IMR-90 (cell line): ENCODE data around the gene CEACAM6. TPM values are rescaled to one million over a fixed set of nuclear protein-coding genes. Genes with fewer than 3 reads are reported as not detected.

ENCODE experiments used
- ATAC-seq: fragments of 200-7000 bp; cut with Tn5 transposase; 2 replicates; pipeline ENCODE4 v1.9.1; 2020; ENCODE audit warnings: low read depth, mild to moderate bottlenecking, moderate library complexity
- BruUV-seq: library from RNA; stranded (reverse); fragments of 400-500 nt; replicated peaks from 2 replicates; lab custom pipeline; 2021; lab: Mats Ljungman, UMichigan
- CTCF ChIA-PET: fragments of 300-600 bp; formaldehyde crosslinking; extraction: SDS; loops from one replicate; lab custom pipeline; 2021; ENCODE audit warnings: antibody characterized with exemption; lab: Yijun Ruan, JAX
- POLR2A ChIA-PET: fragments of 300-600 bp; sonication (Branson Sonifier 250); formaldehyde crosslinking; loops from one replicate; lab custom pipeline; 2022; ENCODE audit warnings: antibody characterized with exemption; ENCODE audit not compliant: unreplicated experiment; lab: Charles Lee
- DNase-seq: peaks from one replicate; pipeline ENCODE4 v3.0.0; 2013
- H2AFZ ChIP-seq: replicated peaks from 2 replicates; pipeline ENCODE3; 2013; ENCODE audit warnings: low read length, mild to moderate bottlenecking; ENCODE audit not compliant: poor library complexity
- H2AK5ac ChIP-seq: 2 replicates; pipeline ENCODE4 v1.6.1; 2013; ENCODE audit warnings: low read depth, low read length, inconsistent platforms
- H2AK9ac ChIP-seq: replicated peaks from 2 replicates; pipeline ENCODE3; 2013; ENCODE audit warnings: mild to moderate bottlenecking, low read depth, low read length, moderate library complexity; ENCODE audit not compliant: poor library complexity
- H2BK120ac ChIP-seq: 2 replicates; pipeline ENCODE4 v1.6.1; 2013; ENCODE audit warnings: low read depth, low read length, inconsistent platforms
- H2BK15ac ChIP-seq: 3 replicates; pipeline ENCODE4 v1.6.1; 2013; ENCODE audit warnings: low read depth, low read length, inconsistent platforms
- H2BK20ac ChIP-seq: 2 replicates; pipeline ENCODE4 v1.6.1; 2013; ENCODE audit warnings: low read depth, mild to moderate bottlenecking, inconsistent platforms, low read length, moderate library complexity
- H2BK5ac ChIP-seq: 2 replicates; pipeline ENCODE4 v1.6.1; 2013; ENCODE audit warnings: mild to moderate bottlenecking, low read depth, low read length, inconsistent platforms; ENCODE audit not compliant: poor library complexity, severe bottlenecking
- H3K14ac ChIP-seq: replicated peaks from 2 replicates; pipeline ENCODE4 v1.6.1; 2013; ENCODE audit warnings: low read depth, low read length, inconsistent platforms
- H3K18ac ChIP-seq: 2 replicates; pipeline ENCODE4 v1.6.1; 2013; ENCODE audit warnings: low read depth, low read length, control low read depth
- H3K23ac ChIP-seq: 2 replicates; pipeline ENCODE4 v1.6.1; 2013; ENCODE audit warnings: low read depth, low read length, inconsistent platforms
- H3K27ac ChIP-seq: 2 replicates; pipeline ENCODE4 v1.5.1; 2013; ENCODE audit warnings: mild to moderate bottlenecking, control low read depth, low read length; ENCODE audit not compliant: insufficient read depth
- H3K27me3 ChIP-seq: 2 replicates; pipeline ENCODE4 v1.6.1; 2013; ENCODE audit warnings: low read length; ENCODE audit not compliant: control insufficient read depth, insufficient read depth
- H3K36me3 ChIP-seq: 2 replicates; pipeline ENCODE4 v1.6.1; 2013; ENCODE audit warnings: low read length, mixed read lengths; ENCODE audit not compliant: control insufficient read depth, insufficient read depth
- H3K4ac ChIP-seq: 2 replicates; pipeline ENCODE4 v1.6.1; 2013; ENCODE audit warnings: low read depth, low read length, inconsistent platforms
- H3K4me1 ChIP-seq: 2 replicates; pipeline ENCODE4 v1.6.1; 2013; ENCODE audit warnings: low read length, mixed read lengths; ENCODE audit not compliant: control insufficient read depth, insufficient read depth
- H3K4me2 ChIP-seq: 2 replicates; pipeline ENCODE4 v1.6.1; 2013; ENCODE audit warnings: low read depth, mild to moderate bottlenecking, control low read depth, low read length, moderate library complexity
- H3K4me3 ChIP-seq: 2 replicates; pipeline ENCODE4 v1.5.1; 2013; ENCODE audit warnings: low read depth, mild to moderate bottlenecking, control low read depth, low read length, moderate library complexity; ENCODE audit not compliant: insufficient read depth
- H3K56ac ChIP-seq: 2 replicates; pipeline ENCODE4 v1.6.1; 2013; ENCODE audit warnings: low read length, inconsistent platforms; ENCODE audit not compliant: insufficient read depth; ENCODE audit errors: extremely low read depth
- H3K79me1 ChIP-seq, 2 experiments: 2 replicates each; pipeline ENCODE4 v1.6.1; 2013; ENCODE audit warnings: low read length in 2 of 2, inconsistent platforms in 1 of 2, low read depth in 1 of 2
- H3K9ac ChIP-seq: 2 replicates; pipeline ENCODE4 v1.6.1; 2013; ENCODE audit warnings: low read depth, low read length, control low read depth
- H3K9me1 ChIP-seq: 2 replicates; pipeline ENCODE4 v1.6.1; 2013; ENCODE audit warnings: low read length, inconsistent platforms; ENCODE audit not compliant: insufficient read depth
- H3K9me3 ChIP-seq: 2 replicates; pipeline ENCODE4 v1.6.1; 2013; ENCODE audit warnings: low read length; ENCODE audit not compliant: control insufficient read depth, insufficient read depth
- H4K20me1 ChIP-seq: 2 replicates; pipeline ENCODE4 v1.6.1; 2013; ENCODE audit warnings: low read length, inconsistent platforms; ENCODE audit not compliant: insufficient read depth
- H4K5ac ChIP-seq: 2 replicates; pipeline ENCODE4 v1.6.1; 2013; ENCODE audit warnings: mild to moderate bottlenecking, low read depth, low read length, control low read depth
- H4K8ac ChIP-seq, 2 experiments: 2 replicates each; pipeline ENCODE4 v1.6.1; 2013; ENCODE audit warnings: low read depth in 2 of 2, low read length in 2 of 2, control low read depth in 1 of 2, inconsistent platforms in 1 of 2
- H4K91ac ChIP-seq: 2 replicates; pipeline ENCODE4 v1.6.1; 2013; ENCODE audit warnings: low read depth, low read length, inconsistent platforms; ENCODE audit not compliant: insufficient read depth
- BHLHE40 ChIP-seq: fragments of 150-350 bp; IDR thresholded peaks from 2 replicates; pipeline ENCODE4 v1.6.1; 2016; ENCODE audit warnings: mild to moderate bottlenecking, low read depth, low read length
- ELK1 ChIP-seq: fragments of 150-350 bp; IDR thresholded peaks from 2 replicates; pipeline ENCODE4 v1.6.1; 2016; ENCODE audit warnings: low read depth, mild to moderate bottlenecking, low read length, moderate library complexity, borderline replicate concordance
- FOS ChIP-seq: fragments of 150-350 bp; IDR thresholded peaks from 2 replicates; pipeline ENCODE4 v1.6.1; 2016; ENCODE audit warnings: low read depth, low read length
- MAFK ChIP-seq: IDR thresholded peaks from 2 replicates; pipeline ENCODE4 v1.6.1; 2012; ENCODE audit warnings: low read depth, low read length, improper control_type of control experiment
- MAZ ChIP-seq: IDR thresholded peaks from 2 replicates; pipeline ENCODE4 v1.6.1; 2012; ENCODE audit warnings: low read depth, mild to moderate bottlenecking, low read length, improper control_type of control experiment, moderate library complexity, borderline replicate concordance
- RAD21 ChIP-seq: IDR thresholded peaks from 2 replicates; pipeline ENCODE4 v1.6.1; 2012; ENCODE audit warnings: low read length, improper control_type of control experiment
- RCOR1 ChIP-seq: IDR thresholded peaks from 2 replicates; pipeline ENCODE4 v1.6.1; 2012; ENCODE audit warnings: mild to moderate bottlenecking, low read length, improper control_type of control experiment; ENCODE audit not compliant: insufficient replicate concordance
- RFX5 ChIP-seq: IDR thresholded peaks from 2 replicates; pipeline ENCODE4 v1.8.0; 2012; ENCODE audit warnings: low read depth, mild to moderate bottlenecking, low read length, moderate library complexity
- SMC3 ChIP-seq: fragments of 150-350 bp; IDR thresholded peaks from 2 replicates; pipeline ENCODE4 v1.6.1; 2016; ENCODE audit warnings: low read depth, mild to moderate bottlenecking, antibody characterized with exemption, low read length, moderate library complexity
- USF2 ChIP-seq: fragments of 150-350 bp; IDR thresholded peaks from 2 replicates; pipeline ENCODE4 v1.6.1; 2017; ENCODE audit warnings: mild to moderate bottlenecking, antibody characterized with exemption, low read length, low read depth
- WGBS, 2 experiments: methylation state at CpG; one replicate each; pipeline versions ENCODE4 v1.1.5 to v1.1.7; 2013; ENCODE audit warnings: missing lambda C conversion rate in 2 of 2; ENCODE audit not compliant: insufficient read length in 1 of 2; ENCODE audit errors: extremely low coverage in 2 of 2; 5-methylcytosine and 5-hydroxymethylcytosine counted together
- dilution Hi-C: fragments of 300-500 bp; cut with HindIII; formaldehyde crosslinking; loops from one replicate; pipeline ENCODE4 v1.14.3; 2018; ENCODE audit warnings: low sequenced_read_pairs; ENCODE audit not compliant: unreplicated experiment
- in situ Hi-C: fragments of 300-500 bp; cut with MboI; formaldehyde crosslinking; loops from 3 replicates; pipeline ENCODE4 v1.14.3; 2019; ENCODE audit warnings: low sequenced_read_pairs, inconsistent platforms, mixed read lengths
- intact Hi-C: fragments of 100-400 bp; cut with micrococcal nuclease; formaldehyde crosslinking; loops from 2 replicates; pipeline ENCODE4 v1.10.0; 2022
- polyA plus RNA-seq, 3 experiments: library from polyadenylated mRNA; depleted of rRNA; stranded (reverse); fragments of >200 nt; gene quantifications; 2 replicates each; pipeline ENCODE4 v1.2.3, GENCODE V29; 2012; ENCODE audit warnings: low replicate concordance in 1 of 3
- total RNA-seq: library from RNA; depleted of rRNA; stranded (reverse); fragments of >200 nt; gene quantifications from 2 replicates; pipeline ENCODE4 v1.2.3, GENCODE V29; 2012

CEACAM6 gene
- total and polyA plus RNA-seq, 2 of the 4 experiments (the other 2 are of a cell fraction) = not detected

GRCh38 chr19:41801031-41801430 is 45.7 kb downstream of the CEACAM6 start:
- no peak for TF ChIP-seq BHLHE40
- no peak for TF ChIP-seq RAD21
- no peak for TF ChIP-seq MAFK
- TF ChIP-seq USF2 = no peak
- TF ChIP-seq SMC3 = no peak
- TF ChIP-seq RFX5 = no peak
- TF ChIP-seq ELK1 = no peak
- TF ChIP-seq RCOR1 = no peak
- TF ChIP-seq FOS = no peak
- no peak for TF ChIP-seq MAZ
- no TSS peak for BruUV-seq
- DNase-seq (no peak), ATAC-seq (no peak)
- H2AFZ ChIP-seq = no peak overlapping the region
- no peak overlapping the region for H2BK120ac ChIP-seq
- no peak overlapping the region for H3K4me3 ChIP-seq
- H3K9ac ChIP-seq = no peak overlapping the region
- H3K27me3 ChIP-seq = no peaks in the 10 kb centered on the region; the same call in 1 of the 2 replicates
- H3K56ac ChIP-seq = no peak overlapping the region
- H4K20me1 ChIP-seq = no peaks in the 10 kb centered on the region
- H3K14ac ChIP-seq = no peak overlapping the region
- H3K4me2 ChIP-seq = no peak overlapping the region
- H3K4ac ChIP-seq = no peak overlapping the region
- intact Hi-C loops (no loop called here), dilution Hi-C loops (no loop called here), in situ Hi-C loops (no loop called here)
- no peak overlapping the region for H3K23ac ChIP-seq
- CTCF ChIA-PET = no interaction called here
- no peak overlapping the region for H4K8ac ChIP-seq
- H3K4me1 ChIP-seq = no peaks in the 10 kb centered on the region
- POLR2A ChIA-PET = no interaction called here
- H4K5ac ChIP-seq = no peak overlapping the region
- no peak overlapping the region for H2BK15ac ChIP-seq
- no peak overlapping the region for H4K91ac ChIP-seq
- no peaks in the 10 kb centered on the region for H3K9me1 ChIP-seq
- H3K18ac ChIP-seq = no peak overlapping the region
- H3K9me3 ChIP-seq = no peaks in the 10 kb centered on the region
- no peak overlapping the region for H2AK5ac ChIP-seq
- H2BK5ac ChIP-seq = no peak overlapping the region
- no peaks in the 10 kb centered on the region for H3K36me3 ChIP-seq
- no peak overlapping the region for H3K27ac ChIP-seq
- H3K79me1 ChIP-seq = no peaks in the 10 kb centered on the region
- no peak overlapping the region for H2BK20ac ChIP-seq
- no CpG with 5 or more reads among the region's 4 CpGs for WGBS, 2 experiments
- no peak overlapping the region for H2AK9ac ChIP-seq
